ENCODE measurements around the gene BTG4.

DNA sequence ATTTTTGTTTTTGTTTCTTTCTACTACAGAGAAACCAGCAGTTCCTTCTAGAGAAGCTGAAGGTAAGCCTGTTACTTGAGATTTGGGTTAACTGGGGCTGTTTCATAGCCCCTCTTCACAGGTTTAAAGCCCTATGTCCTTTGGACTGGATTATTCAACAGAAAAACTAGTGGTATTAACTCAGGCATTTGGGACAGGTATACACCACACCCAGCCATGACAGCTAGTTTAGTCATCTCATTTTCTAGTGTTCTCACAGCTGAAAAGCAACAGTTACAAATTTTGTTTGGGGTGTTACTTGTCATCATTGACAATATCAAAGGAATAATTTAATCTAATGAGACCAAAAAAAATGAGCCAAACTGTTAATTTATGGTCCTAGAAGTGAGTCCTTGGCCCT, 42.3 kb upstream of the BTG4 start:
- TF ChIP-seq, protein P1, sequence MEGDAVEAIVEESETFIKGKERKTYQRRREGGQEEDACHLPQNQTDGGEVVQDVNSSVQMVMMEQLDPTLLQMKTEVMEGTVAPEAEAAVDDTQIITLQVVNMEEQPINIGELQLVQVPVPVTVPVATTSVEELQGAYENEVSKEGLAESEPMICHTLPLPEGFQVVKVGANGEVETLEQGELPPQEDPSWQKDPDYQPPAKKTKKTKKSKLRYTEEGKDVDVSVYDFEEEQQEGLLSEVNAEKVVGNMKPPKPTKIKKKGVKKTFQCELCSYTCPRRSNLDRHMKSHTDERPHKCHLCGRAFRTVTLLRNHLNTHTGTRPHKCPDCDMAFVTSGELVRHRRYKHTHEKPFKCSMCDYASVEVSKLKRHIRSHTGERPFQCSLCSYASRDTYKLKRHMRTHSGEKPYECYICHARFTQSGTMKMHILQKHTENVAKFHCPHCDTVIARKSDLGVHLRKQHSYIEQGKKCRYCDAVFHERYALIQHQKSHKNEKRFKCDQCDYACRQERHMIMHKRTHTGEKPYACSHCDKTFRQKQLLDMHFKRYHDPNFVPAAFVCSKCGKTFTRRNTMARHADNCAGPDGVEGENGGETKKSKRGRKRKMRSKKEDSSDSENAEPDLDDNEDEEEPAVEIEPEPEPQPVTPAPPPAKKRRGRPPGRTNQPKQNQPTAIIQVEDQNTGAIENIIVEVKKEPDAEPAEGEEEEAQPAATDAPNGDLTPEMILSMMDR (conservative IDR thresholded peaks at IDR 0.05 in 1 of 2, IDR thresholded peaks at IDR 0.05 in 1 of 2; ENCODE audit: extremely low read depth in 1 of 2, insufficient read depth in 1 of 2, low read depth in 1 of 2, low read length in 2 of 2): no peak
- TF ChIP-seq EZH2 (IDR thresholded peaks at IDR 0.05; ENCODE audit: borderline replicate concordance, low read length): no peak

Measured in mammary epithelial cell (primary cell).